ENCODE measurements around the gene P4HB.

The P4HB gene

GRCh38 chr17:81895400-81895799, 35.1 kb upstream of the P4HB start:
- DNase-seq = no peak

- no peak for DNase-seq
Measured at GRCh38 chr17:81891303-81891552, 30.9 kb upstream of the P4HB start.

- DNase-seq = no peak
Measured at GRCh38 chr17:81890447-81891302, 30.3 kb upstream of the P4HB start.

- DNase-seq = no peak
Measured at GRCh38 chr17:81889602-81890001, 29.3 kb upstream of the P4HB start.

GRCh38 chr17:81888988-81889595, 28.8 kb upstream of the P4HB start:
- no peak for DNase-seq

GRCh38 chr17:81888105-81888987, 28.0 kb upstream of the P4HB start:
- no peak for DNase-seq

- DNase-seq = peak; percentile 38
Measured at GRCh38 chr17:81885869-81886548, 25.7 kb upstream of the P4HB start.

- DNase-seq = no peak
Measured at GRCh38 chr17:81885454-81885853, 25.1 kb upstream of the P4HB start.

GRCh38 chr17:81884968-81885367, 24.6 kb upstream of the P4HB start:
- DNase-seq = no peak

- DNase-seq = no peak
Measured at GRCh38 chr17:81884520-81884919, 24.2 kb upstream of the P4HB start.

GRCh38 chr17:81879121-81879520, 18.8 kb upstream of the P4HB start:
- DNase-seq = no peak

- no peak for DNase-seq
Measured at GRCh38 chr17:81878294-81878693, 18.0 kb upstream of the P4HB start.

- no peak for DNase-seq
Measured at GRCh38 chr17:81877569-81877968, 17.2 kb upstream of the P4HB start.

- peak; percentile 47 for DNase-seq
Measured at GRCh38 chr17:81871387-81872230, 11.3 kb upstream of the P4HB start.

GRCh38 chr17:81870981-81871386, 10.6 kb upstream of the P4HB start, which contains the start of gene ARHGDIA:
Gene ARHGDIA, minus strand, starts transcription at chr17:81871337. Its CDS starts 1,407 bp downstream, at chr17:81869930.
- no peak for DNase-seq

GRCh38 chr17:81870131-81870980, 10.0 kb upstream of the P4HB start:
- DNase-seq = no peak

GRCh38 chr17:81869221-81870130, 9.1 kb upstream of the P4HB start:
- no peak for DNase-seq

GRCh38 chr17:81868674-81869220, 8.4 kb upstream of the P4HB start:
- DNase-seq = no peak

GRCh38 chr17:81867991-81868673, 7.8 kb upstream of the P4HB start:
- no peak for DNase-seq
